ENCODE data around the gene UBLCP1.

DNA sequence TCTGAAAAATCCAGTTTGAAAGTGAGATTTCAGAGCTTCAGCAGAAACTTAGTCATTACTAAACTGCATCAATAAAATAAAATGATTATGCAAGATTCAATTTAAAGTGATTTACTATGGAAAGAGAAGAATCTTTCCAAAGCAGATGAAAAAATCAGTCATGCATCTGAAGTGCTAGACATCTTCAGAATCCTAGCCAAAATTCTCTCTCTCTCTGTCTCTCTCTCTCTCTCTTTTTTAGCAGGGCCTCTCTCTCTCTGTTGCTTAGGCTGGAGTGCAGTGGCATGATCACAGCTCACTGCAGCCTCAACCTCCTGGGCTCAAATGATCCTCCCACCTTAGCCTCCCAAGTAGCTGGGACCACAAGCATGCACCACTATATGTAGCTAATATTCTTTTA, 18.2 kb upstream of the UBLCP1 start:
- TF ChIP-seq, protein P1, sequence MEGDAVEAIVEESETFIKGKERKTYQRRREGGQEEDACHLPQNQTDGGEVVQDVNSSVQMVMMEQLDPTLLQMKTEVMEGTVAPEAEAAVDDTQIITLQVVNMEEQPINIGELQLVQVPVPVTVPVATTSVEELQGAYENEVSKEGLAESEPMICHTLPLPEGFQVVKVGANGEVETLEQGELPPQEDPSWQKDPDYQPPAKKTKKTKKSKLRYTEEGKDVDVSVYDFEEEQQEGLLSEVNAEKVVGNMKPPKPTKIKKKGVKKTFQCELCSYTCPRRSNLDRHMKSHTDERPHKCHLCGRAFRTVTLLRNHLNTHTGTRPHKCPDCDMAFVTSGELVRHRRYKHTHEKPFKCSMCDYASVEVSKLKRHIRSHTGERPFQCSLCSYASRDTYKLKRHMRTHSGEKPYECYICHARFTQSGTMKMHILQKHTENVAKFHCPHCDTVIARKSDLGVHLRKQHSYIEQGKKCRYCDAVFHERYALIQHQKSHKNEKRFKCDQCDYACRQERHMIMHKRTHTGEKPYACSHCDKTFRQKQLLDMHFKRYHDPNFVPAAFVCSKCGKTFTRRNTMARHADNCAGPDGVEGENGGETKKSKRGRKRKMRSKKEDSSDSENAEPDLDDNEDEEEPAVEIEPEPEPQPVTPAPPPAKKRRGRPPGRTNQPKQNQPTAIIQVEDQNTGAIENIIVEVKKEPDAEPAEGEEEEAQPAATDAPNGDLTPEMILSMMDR (IDR thresholded peaks at IDR 0.05), result no peak
- no peak for TF ChIP-seq POLR2A (IDR thresholded peaks at IDR 0.05)
